K562 (cell line): Measurements from ENCODE around the gene TAF3. TPM values are rescaled to one million over a fixed set of nuclear protein-coding genes. Genes with fewer than 3 reads are reported as not detected.

Experiments used
- ATAC-seq: fragments of 200-7000 bp; cut with Tn5 transposase; 3 replicates; pipeline ENCODE4 v1.9.1; 2020; ENCODE audit warnings: moderate library complexity
- BruUV-seq: library from RNA; stranded (reverse); fragments of 400-500 nt; replicated peaks from 2 replicates; lab custom pipeline; 2021; lab: Mats Ljungman, UMichigan
- CTCF ChIA-PET: fragments of 300-600 bp; formaldehyde crosslinking; extraction: SDS; loops from one replicate; lab custom pipeline; 2021; ENCODE audit warnings: low intra/inter-chr PET ratio; lab: Yijun Ruan, JAX
- POLR2A ChIA-PET: fragments of 300-600, 350-650 bp; sonication (Branson Sonifier 250); formaldehyde crosslinking; extraction: SDS; loops from one replicate; lab custom pipeline; 2021; ENCODE audit warnings: antibody characterized with exemption, inconsistent platforms; lab: Yijun Ruan, JAX
- DNase-seq, 4 experiments: peaks; one replicate each; pipeline versions ENCODE4 v3.0.0 to v3.0.0-alpha.2; 2011 to 2018; ENCODE audit warnings: low spot score in 3 of 4, mixed read lengths in 3 of 4; ENCODE audit errors: extremely low read depth in 1 of 4
- FAIRE-seq: peaks from 2 replicates; lab custom pipeline; 2011; peaks lifted over from hg19 to GRCh38; lab: Jason Lieb, UNC
- H2AFZ ChIP-seq: 2 replicates; pipeline ENCODE4 v1.6.0; 2011; ENCODE audit warnings: low read depth, low read length, control low read depth, inconsistent platforms
- H3K27ac ChIP-seq: fragments of 200-600 bp; 3 replicates; pipeline ENCODE4 v1.8.0; 2011; ENCODE audit warnings: low read depth, mild to moderate bottlenecking, control low read depth, inconsistent platforms, low read length, moderate library complexity, mixed read lengths; ENCODE audit errors: extremely low read depth
- H3K27me3 ChIP-seq, 2 experiments: fragments of 300-600 bp in 1 of 2; 2 replicates in 1 of 2; 3 replicates in 1 of 2; pipeline versions ENCODE4 v1.6.0 to v1.8.0; 2011; ENCODE audit warnings: inconsistent platforms in 2 of 2, low read length in 2 of 2, mild to moderate bottlenecking in 1 of 2, mixed read lengths in 1 of 2, moderate library complexity in 1 of 2; ENCODE audit not compliant: control insufficient read depth in 2 of 2, insufficient read depth in 2 of 2
- H3K36me3 ChIP-seq: fragments of 300-600 bp; 3 replicates; pipeline ENCODE4 v1.8.0; 2011; ENCODE audit warnings: mild to moderate bottlenecking, low read length, inconsistent platforms; ENCODE audit not compliant: control insufficient read depth, insufficient read depth
- H3K4me1 ChIP-seq, 2 experiments: fragments of 200-600 bp in 1 of 2; replicated peaks in 1 of 2; 2 replicates in 1 of 2; 3 replicates in 1 of 2; pipeline versions ENCODE4 v1.5.1 to v1.8.0; 2011; ENCODE audit warnings: inconsistent platforms in 2 of 2, low read length in 2 of 2, mild to moderate bottlenecking in 1 of 2, mixed read lengths in 1 of 2, moderate library complexity in 1 of 2; ENCODE audit not compliant: control insufficient read depth in 2 of 2, insufficient read depth in 2 of 2
- H3K4me2 ChIP-seq: 2 replicates; pipeline ENCODE4 v1.6.1; 2011; ENCODE audit warnings: low read length, control low read depth, inconsistent platforms, mixed read lengths; ENCODE audit not compliant: insufficient read depth
- H3K4me3 ChIP-seq: fragments of 200-600 bp; sonication (generic), shearing (Covaris generic); 2 replicates; pipeline ENCODE4 v1.5.1; 2016; ENCODE audit warnings: control low read depth, inconsistent platforms
- H3K79me2 ChIP-seq: fragments of 200-600 bp; 3 replicates; pipeline ENCODE4 v1.8.0; 2011; ENCODE audit warnings: low read length, inconsistent platforms; ENCODE audit not compliant: control insufficient read depth, insufficient read depth
- H3K9ac ChIP-seq, 2 experiments: 2 replicates each; pipeline versions ENCODE4 v1.6.0 to v1.6.1; 2011; ENCODE audit warnings: low read depth in 2 of 2, low read length in 2 of 2, control low read depth in 1 of 2, inconsistent platforms in 1 of 2, mild to moderate bottlenecking in 1 of 2, mixed read lengths in 1 of 2; ENCODE audit not compliant: insufficient read depth in 1 of 2
- H3K9me1 ChIP-seq: one replicate; pipeline ENCODE4 v1.6.0; 2011; ENCODE audit warnings: inconsistent platforms, mild to moderate bottlenecking, low read length, moderate library complexity; ENCODE audit not compliant: control insufficient read depth, insufficient read depth
- H3K9me3 ChIP-seq: replicated peaks from 2 replicates; pipeline ENCODE4 v1.5.1; 2011; ENCODE audit warnings: low read depth, low read length, inconsistent platforms; ENCODE audit not compliant: control insufficient read depth, insufficient read depth
- H4K20me1 ChIP-seq: replicated peaks from 2 replicates; pipeline ENCODE4 v1.6.1; 2011; ENCODE audit warnings: low read length, inconsistent platforms, mixed read lengths; ENCODE audit not compliant: control insufficient read depth, insufficient read depth
- BHLHE40 ChIP-seq: IDR thresholded peaks from 2 replicates; pipeline ENCODE4 v1.6.1; 2011; ENCODE audit warnings: low read length, improper control_type of control experiment
- DDX20 ChIP-seq: fragments of 450-650 bp; IDR thresholded peaks from 2 replicates; pipeline ENCODE4 v1.6.1; 2016; ENCODE audit warnings: missing genetic modification characterization, low read depth, mild to moderate bottlenecking, missing compliant biosample characterization, moderate library complexity
- TOE1 ChIP-seq, 2 experiments: fragments of 450-650 bp in 1 of 2; sonication (generic) in 1 of 2; formaldehyde crosslinking in 1 of 2; IDR thresholded peaks; 2 replicates each; pipeline versions ENCODE4 v1.7.1 to v1.8.0; 2016 to 2022; ENCODE audit warnings: borderline replicate concordance in 2 of 2, mild to moderate bottlenecking in 2 of 2, antibody characterized with exemption in 1 of 2, inconsistent platforms in 1 of 2, low read depth in 1 of 2, missing genetic modification reagents in 1 of 2, moderate library complexity in 1 of 2
- ZBTB2 ChIP-seq: fragments of 450-650 bp; IDR thresholded peaks from 2 replicates; pipeline ENCODE4 v1.6.1; 2016; ENCODE audit warnings: antibody characterized with exemption
- ZNF316 ChIP-seq: fragments of 450-650 bp; IDR thresholded peaks from 2 replicates; pipeline ENCODE4 v1.6.1; 2016
- WGBS: fragments of 100-300 bp; shearing (Covaris generic); methylation state at CpG from one replicate; pipeline ENCODE4 v1.1.6; 2016; ENCODE audit warnings: low coverage, mixed read lengths; ENCODE audit not compliant: insufficient coverage; ENCODE audit errors: missing lambda C conversion rate; 5-methylcytosine and 5-hydroxymethylcytosine counted together
- in situ Hi-C: fragments of 300-500 bp; cut with MboI; formaldehyde crosslinking; loops from 4 replicates; pipeline ENCODE4 v1.15.0; 2018; ENCODE audit warnings: inconsistent platforms, mixed read lengths
- intact Hi-C: fragments of 100-400 bp; cut with micrococcal nuclease; formaldehyde crosslinking; loops from 2 replicates; pipeline ENCODE4 v1.14.2; 2022
- polyA plus RNA-seq, 8 experiments: library from polyadenylated mRNA; depleted of rRNA in 4 of 8; stranded (reverse) in 5 of 8; unstranded in 3 of 8; fragments of >200 nt; fragmentation: Nextera tagmentation in 2 of 8; fragmentation: Illumina TruSeq in 1 of 8; extraction: Ambion mirVana in 2 of 8; extraction: Trizol in 1 of 8; gene quantifications; 2 replicates each; pipeline versions ENCODE4 v1.2.1 to v1.2.3, GENCODE V29; 2011 to 2014; ENCODE audit warnings: inconsistent platforms in 1 of 8, missing spikeins in 1 of 8
- total RNA-seq, 7 experiments: library from RNA; depleted of rRNA in 6 of 7; stranded (reverse); fragments of >200 nt in 6 of 7; fragmentation: Illumina TruSeq in 2 of 7; extraction: Trizol in 2 of 7; gene quantifications; 2 replicates each; pipeline versions ENCODE4 v1.2.1 to v1.2.3, GENCODE V29; 2011 to 2021; ENCODE audit warnings: low replicate concordance in 1 of 7
- TF ChIP-seq, protein P1 (sequence below): sonication (generic); formaldehyde crosslinking; IDR thresholded peaks from 2 replicates; pipeline ENCODE4 v1.8.1; 2023; ENCODE audit warnings: mild to moderate bottlenecking, missing genetic modification reagents
- TF ChIP-seq, protein P2 (sequence below): fragments of 200-800 bp; sonication (Bioruptor generic); IDR thresholded peaks from 2 replicates; pipeline ENCODE4 v1.6.1; 2017; ENCODE audit warnings: missing genetic modification characterization, missing compliant biosample characterization

TAF3 gene
- total and polyA plus RNA-seq, 9 of the 15 experiments (the other 6 are each of a cell fraction or from before 2014, with no cell fraction given) = 1.5 to 9.9 (median 4.1) TPM

GRCh38 chr10:7895699-7896090 is 77.4 kb downstream of the TAF3 start:
- Histone ChIP-seq H3K79me2 (no peaks in the 10 kb centered on the region), H2AFZ (no peak overlapping the region), H4K20me1 (no peaks in the 10 kb centered on the region), H3K27ac (no peak overlapping the region), H3K4me2 (no peak overlapping the region), H3K9me3 (no peaks in the 10 kb centered on the region), H3K27me3 (no peaks in the 10 kb centered on the region), H3K9me1 (no peaks in the 10 kb centered on the region), H3K36me3 (peaks cover 7% of the 10 kb centered on the region; the same call in 1 of the 3 replicates), H3K9ac (no peak overlapping the region), H3K4me1 (peaks cover 3 to 10% of the 10 kb centered on the region in 2 experiments; a peak in 2 of 5 replicates), H3K4me3 (no peak overlapping the region)
- FAIRE-seq = peak; percentile 74
- ChIA-PET POLR2A (interaction anchor here (0.6 kb wide), 1 partner anchor 116 kb away, joined by 3 read pairs; no protein-coding TSS in a partner anchor), CTCF (no interaction called here)
- ATAC-seq = peak; percentile 62; the same call in 1 of the 3 replicates
- in situ Hi-C loops (no loop called here), intact Hi-C loops (no loop called here)
- BruUV-seq = no TSS peak
- DNase-seq = peak in 3 of 4 experiments; percentile 14 to 44 (median 43)
- WGBS = 13% methylated on average over 6 of the region's 6 CpGs
- TF ChIP-seq, protein P1, sequence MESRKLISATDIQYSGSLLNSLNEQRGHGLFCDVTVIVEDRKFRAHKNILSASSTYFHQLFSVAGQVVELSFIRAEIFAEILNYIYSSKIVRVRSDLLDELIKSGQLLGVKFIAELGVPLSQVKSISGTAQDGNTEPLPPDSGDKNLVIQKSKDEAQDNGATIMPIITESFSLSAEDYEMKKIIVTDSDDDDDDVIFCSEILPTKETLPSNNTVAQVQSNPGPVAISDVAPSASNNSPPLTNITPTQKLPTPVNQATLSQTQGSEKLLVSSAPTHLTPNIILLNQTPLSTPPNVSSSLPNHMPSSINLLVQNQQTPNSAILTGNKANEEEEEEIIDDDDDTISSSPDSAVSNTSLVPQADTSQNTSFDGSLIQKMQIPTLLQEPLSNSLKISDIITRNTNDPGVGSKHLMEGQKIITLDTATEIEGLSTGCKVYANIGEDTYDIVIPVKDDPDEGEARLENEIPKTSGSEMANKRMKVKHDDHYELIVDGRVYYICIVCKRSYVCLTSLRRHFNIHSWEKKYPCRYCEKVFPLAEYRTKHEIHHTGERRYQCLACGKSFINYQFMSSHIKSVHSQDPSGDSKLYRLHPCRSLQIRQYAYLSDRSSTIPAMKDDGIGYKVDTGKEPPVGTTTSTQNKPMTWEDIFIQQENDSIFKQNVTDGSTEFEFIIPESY = no peak
- peak; percentile 59; the same call in 1 of the 2 replicates for TF ChIP-seq BHLHE40
- no peak for TF ChIP-seq ZBTB2
- TF ChIP-seq TOE1 (IDR thresholded peaks at IDR 0.05; ENCODE audit: borderline replicate concordance) = peak; percentile 91; the same call in 1 of the 2 replicates
- TF ChIP-seq TOE1 (CRISPR knock-in tag; IDR thresholded peaks at IDR 0.05; ENCODE audit: borderline replicate concordance, low read depth) = no peak
- TF ChIP-seq DDX20 (tag) = no peak
- TF ChIP-seq, protein P2, sequence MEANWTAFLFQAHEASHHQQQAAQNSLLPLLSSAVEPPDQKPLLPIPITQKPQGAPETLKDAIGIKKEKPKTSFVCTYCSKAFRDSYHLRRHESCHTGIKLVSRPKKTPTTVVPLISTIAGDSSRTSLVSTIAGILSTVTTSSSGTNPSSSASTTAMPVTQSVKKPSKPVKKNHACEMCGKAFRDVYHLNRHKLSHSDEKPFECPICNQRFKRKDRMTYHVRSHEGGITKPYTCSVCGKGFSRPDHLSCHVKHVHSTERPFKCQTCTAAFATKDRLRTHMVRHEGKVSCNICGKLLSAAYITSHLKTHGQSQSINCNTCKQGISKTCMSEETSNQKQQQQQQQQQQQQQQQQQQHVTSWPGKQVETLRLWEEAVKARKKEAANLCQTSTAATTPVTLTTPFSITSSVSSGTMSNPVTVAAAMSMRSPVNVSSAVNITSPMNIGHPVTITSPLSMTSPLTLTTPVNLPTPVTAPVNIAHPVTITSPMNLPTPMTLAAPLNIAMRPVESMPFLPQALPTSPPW (CRISPR knock-in tag) = peak; percentile 33; the same call in 1 of the 2 replicates
- 0 out of 2 replicates have a peak, but pooled peaks have one; percentile 5 for TF ChIP-seq ZNF316
